Neural cell (in vitro differentiated cells): ENCODE measurements around the gene TRMT44.

Experiments
- EZH2 ChIP-seq: fragments of 200-600, 300-800 bp; shearing (Covaris generic), sonication (generic); IDR thresholded peaks from 2 replicates; pipeline ENCODE4 v1.6.1; 2014; ENCODE audit warnings: antibody characterized with exemption, low read length, borderline replicate concordance, mild to moderate bottlenecking; ENCODE audit not compliant: insufficient read depth, poor library complexity, severe bottlenecking
- MXI1 ChIP-seq: fragments of 450-650 bp; conservative IDR thresholded peaks from 2 replicates; pipeline ENCODE4 v1.6.1; 2014; ENCODE audit warnings: antibody characterized with exemption, mild to moderate bottlenecking; ENCODE audit not compliant: poor library complexity, severe bottlenecking
- POLR2AphosphoS5 ChIP-seq: IDR thresholded peaks from 2 replicates; pipeline ENCODE4 v1.6.1; 2012
- REST ChIP-seq: IDR thresholded peaks from 2 replicates; pipeline ENCODE4 v1.6.1; 2012; ENCODE audit warnings: borderline replicate concordance
- TAF1 ChIP-seq: IDR thresholded peaks from 2 replicates; pipeline ENCODE4 v1.6.1; 2012; ENCODE audit warnings: low read depth
- TF ChIP-seq, protein P1 (sequence below): fragments of 450-650 bp; IDR thresholded peaks from 2 replicates; pipeline ENCODE4 v1.5.1; 2014; ENCODE audit warnings: antibody characterized with exemption, mild to moderate bottlenecking, moderate library complexity; ENCODE audit not compliant: poor library complexity, severe bottlenecking

- TF ChIP-seq, protein P1, sequence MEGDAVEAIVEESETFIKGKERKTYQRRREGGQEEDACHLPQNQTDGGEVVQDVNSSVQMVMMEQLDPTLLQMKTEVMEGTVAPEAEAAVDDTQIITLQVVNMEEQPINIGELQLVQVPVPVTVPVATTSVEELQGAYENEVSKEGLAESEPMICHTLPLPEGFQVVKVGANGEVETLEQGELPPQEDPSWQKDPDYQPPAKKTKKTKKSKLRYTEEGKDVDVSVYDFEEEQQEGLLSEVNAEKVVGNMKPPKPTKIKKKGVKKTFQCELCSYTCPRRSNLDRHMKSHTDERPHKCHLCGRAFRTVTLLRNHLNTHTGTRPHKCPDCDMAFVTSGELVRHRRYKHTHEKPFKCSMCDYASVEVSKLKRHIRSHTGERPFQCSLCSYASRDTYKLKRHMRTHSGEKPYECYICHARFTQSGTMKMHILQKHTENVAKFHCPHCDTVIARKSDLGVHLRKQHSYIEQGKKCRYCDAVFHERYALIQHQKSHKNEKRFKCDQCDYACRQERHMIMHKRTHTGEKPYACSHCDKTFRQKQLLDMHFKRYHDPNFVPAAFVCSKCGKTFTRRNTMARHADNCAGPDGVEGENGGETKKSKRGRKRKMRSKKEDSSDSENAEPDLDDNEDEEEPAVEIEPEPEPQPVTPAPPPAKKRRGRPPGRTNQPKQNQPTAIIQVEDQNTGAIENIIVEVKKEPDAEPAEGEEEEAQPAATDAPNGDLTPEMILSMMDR = no peak
- TF ChIP-seq TAF1 = no peak
- no peak for TF ChIP-seq REST
- no peak for TF ChIP-seq MXI1
- TF ChIP-seq EZH2 = no peak
- no peak for TF ChIP-seq POLR2AphosphoS5
Observed at GRCh38 chr4:8475751-8476575, 35.4 kb downstream of the TRMT44 start.
